H1 (cell line): ENCODE results near the gene CABP1. TPM values are rescaled to one million over a fixed set of nuclear protein-coding genes. Genes with fewer than 3 reads are reported as not detected.

Experiments used
- CTCF ChIA-PET: fragments of 300-600 bp; sonication (Branson Sonifier 250); formaldehyde crosslinking; loops from one replicate; lab custom pipeline; 2021; ENCODE audit not compliant: partially characterized antibody; lab: Charles Lee
- POLR2A ChIA-PET: fragments of 300-600 bp; sonication (Branson Sonifier 250); formaldehyde crosslinking; loops from one replicate; lab custom pipeline; 2021; ENCODE audit warnings: inconsistent platforms; ENCODE audit not compliant: partially characterized antibody; lab: Charles Lee
- DNase-seq, 2 experiments: peaks; one replicate each; pipeline versions ENCODE4 v3.0.0 to v3.0.0-alpha.2; 2010 to 2022; ENCODE audit warnings: low spot score in 2 of 2, low read depth in 1 of 2, mixed read lengths in 1 of 2
- FAIRE-seq: peaks from 2 replicates; lab custom pipeline; 2011; peaks lifted over from hg19 to GRCh38; lab: Jason Lieb, UNC
- H2AFZ ChIP-seq: 2 replicates; pipeline ENCODE4 v1.8.1; 2012; ENCODE audit warnings: low read length, inconsistent platforms
- H2AK5ac ChIP-seq: 2 replicates; pipeline ENCODE4 v1.6.1; 2013; ENCODE audit warnings: low read depth, low read length
- H2BK120ac ChIP-seq: replicated peaks from 2 replicates; pipeline ENCODE3; 2013; ENCODE audit warnings: low read depth, low read length, inconsistent platforms
- H2BK12ac ChIP-seq: 2 replicates; pipeline ENCODE4 v1.6.1; 2013; ENCODE audit warnings: low read depth, low read length
- H2BK15ac ChIP-seq: 2 replicates; pipeline ENCODE4 v1.6.1; 2013; ENCODE audit warnings: low read length
- H2BK20ac ChIP-seq: 2 replicates; pipeline ENCODE4 v1.6.1; 2013; ENCODE audit warnings: low read length
- H2BK5ac ChIP-seq: 2 replicates; pipeline ENCODE4 v1.6.1; 2013; ENCODE audit warnings: low read depth, low read length
- H3K14ac ChIP-seq: 2 replicates; pipeline ENCODE4 v1.6.1; 2013; ENCODE audit warnings: inconsistent platforms; ENCODE audit not compliant: insufficient read length
- H3K18ac ChIP-seq: 2 replicates; pipeline ENCODE4 v1.6.1; 2013; ENCODE audit warnings: low read length; ENCODE audit errors: extremely low read depth
- H3K23ac ChIP-seq: 2 replicates; pipeline ENCODE4 v1.6.1; 2013; ENCODE audit warnings: inconsistent platforms; ENCODE audit not compliant: insufficient read length
- H3K23me2 ChIP-seq: 2 replicates; pipeline ENCODE4 v1.6.1; 2013; ENCODE audit warnings: low read depth, low read length
- H3K27ac ChIP-seq: 2 replicates; pipeline ENCODE4 v1.6.1; 2011; ENCODE audit warnings: low read depth, low read length, inconsistent platforms
- H3K27me3 ChIP-seq, 4 experiments: replicated peaks in 1 of 4; 1 replicate in 1 of 4; 2 replicates in 3 of 4; pipeline versions ENCODE4 v1.6.1 to v1.8.1; 2011 to 2013; ENCODE audit warnings: low read length in 3 of 4, mild to moderate bottlenecking in 3 of 4, inconsistent platforms in 2 of 4, mixed read lengths in 2 of 4, moderate library complexity in 1 of 4; ENCODE audit not compliant: control insufficient read depth in 3 of 4, insufficient read depth in 3 of 4; ENCODE audit errors: extremely low read depth in 1 of 4
- H3K36me3 ChIP-seq, 4 experiments: 2 replicates each; pipeline versions ENCODE4 v1.6.1 to v1.8.1; 2011 to 2013; ENCODE audit warnings: mild to moderate bottlenecking in 4 of 4, low read length in 3 of 4, moderate library complexity in 2 of 4, control low read depth in 1 of 4, inconsistent platforms in 1 of 4; ENCODE audit not compliant: insufficient read depth in 4 of 4, control insufficient read depth in 2 of 4
- H3K4ac ChIP-seq: replicated peaks from 2 replicates; pipeline ENCODE3; 2013; ENCODE audit warnings: low read length, low read depth, mixed read lengths, inconsistent platforms; ENCODE audit not compliant: insufficient read length
- H3K4me1 ChIP-seq, 4 experiments: replicated peaks in 1 of 4; 1 replicate in 1 of 4; 2 replicates in 3 of 4; pipeline versions ENCODE4 v1.6.1 to v1.8.1; 2011 to 2013; ENCODE audit warnings: low read length in 3 of 4, inconsistent platforms in 2 of 4, mixed read lengths in 1 of 4; ENCODE audit not compliant: insufficient read depth in 4 of 4, control insufficient read depth in 3 of 4
- H3K4me2 ChIP-seq, 2 experiments: 2 replicates each; pipeline versions ENCODE4 v1.6.1 to v1.8.1; 2011 to 2013; ENCODE audit warnings: low read depth in 2 of 2, low read length in 2 of 2, control low read depth in 1 of 2, inconsistent platforms in 1 of 2, mild to moderate bottlenecking in 1 of 2; ENCODE audit not compliant: insufficient read depth in 1 of 2
- H3K4me3 ChIP-seq, 4 experiments: fragments of 200-600, 300-600 bp in 1 of 4; sonication (generic), shearing (Covaris generic), sonication (Bioruptor Twin) in 1 of 4; 2 replicates each; pipeline versions ENCODE4 v1.5.1 to v1.8.1; 2011 to 2016; ENCODE audit warnings: low read length in 4 of 4, low read depth in 3 of 4, control low read depth in 2 of 4, inconsistent platforms in 2 of 4, mild to moderate bottlenecking in 2 of 4, mixed read lengths in 1 of 4, moderate library complexity in 1 of 4; ENCODE audit not compliant: insufficient read depth in 2 of 4; ENCODE audit errors: extremely low read depth in 1 of 4
- H3K56ac ChIP-seq: replicated peaks from 2 replicates; pipeline ENCODE3; 2013; ENCODE audit warnings: low read depth, mild to moderate bottlenecking, mixed read lengths, low read length, inconsistent platforms; ENCODE audit not compliant: insufficient read length
- H3K79me1 ChIP-seq: 2 replicates; pipeline ENCODE4 v1.6.1; 2013; ENCODE audit warnings: low read depth, low read length, control low read depth
- H3K79me2 ChIP-seq, 2 experiments: 2 replicates each; pipeline versions ENCODE4 v1.6.1 to v1.8.1; 2012 to 2013; ENCODE audit warnings: low read length in 2 of 2, mild to moderate bottlenecking in 2 of 2, inconsistent platforms in 1 of 2; ENCODE audit not compliant: insufficient read depth in 2 of 2, control insufficient read depth in 1 of 2
- H3K9ac ChIP-seq, 4 experiments: replicated peaks in 1 of 4; 1 replicate in 1 of 4; 2 replicates in 3 of 4; pipeline versions ENCODE4 v1.6.1 to v1.8.1; 2011 to 2013; ENCODE audit warnings: low read depth in 3 of 4, low read length in 3 of 4, control low read depth in 2 of 4, mild to moderate bottlenecking in 2 of 4, moderate library complexity in 2 of 4, inconsistent platforms in 1 of 4; ENCODE audit errors: extremely low read depth in 1 of 4
- H3K9me3 ChIP-seq, 2 experiments: 2 replicates each; pipeline versions ENCODE4 v1.6.1 to v1.8.1; 2012 to 2013; ENCODE audit warnings: mild to moderate bottlenecking in 2 of 2, moderate library complexity in 2 of 2, control low read depth in 1 of 2, inconsistent platforms in 1 of 2, low read depth in 1 of 2, low read length in 1 of 2, mixed read lengths in 1 of 2; ENCODE audit not compliant: insufficient read depth in 2 of 2
- H4K20me1 ChIP-seq, 2 experiments: replicated peaks in 1 of 2; 2 replicates each; pipeline versions ENCODE3 to v1.8.1; 2011 to 2013; ENCODE audit warnings: inconsistent platforms in 2 of 2, low read length in 2 of 2, mild to moderate bottlenecking in 1 of 2; ENCODE audit not compliant: insufficient read depth in 2 of 2, control insufficient read depth in 1 of 2
- H4K5ac ChIP-seq: 2 replicates; pipeline ENCODE4 v1.6.1; 2013; ENCODE audit warnings: low read length, low read depth, mixed read lengths, inconsistent platforms; ENCODE audit not compliant: insufficient read length
- H4K8ac ChIP-seq: 2 replicates; pipeline ENCODE4 v1.8.0; 2013; ENCODE audit warnings: mild to moderate bottlenecking, moderate library complexity, low read length, inconsistent platforms; ENCODE audit not compliant: insufficient read depth; ENCODE audit errors: extremely low read depth
- H4K91ac ChIP-seq: replicated peaks from 2 replicates; pipeline ENCODE3; 2013; ENCODE audit warnings: low read length, mixed read lengths, inconsistent platforms; ENCODE audit not compliant: insufficient read length
- ATF2 ChIP-seq: IDR thresholded peaks from 2 replicates; pipeline ENCODE4 v1.6.1; 2012; ENCODE audit warnings: low read length, inconsistent platforms
- ATF3 ChIP-seq: IDR thresholded peaks from 2 replicates; pipeline ENCODE4 v1.6.1; 2011; ENCODE audit warnings: low read depth, mild to moderate bottlenecking, low read length; ENCODE audit not compliant: insufficient read depth
- BACH1 ChIP-seq: IDR thresholded peaks from 2 replicates; pipeline ENCODE4 v1.6.1; 2012; ENCODE audit warnings: low read length, improper control_type of control experiment
- HDAC2 ChIP-seq, 2 experiments: fragments of 300-600 bp in 1 of 2; sonication (generic) in 1 of 2; IDR thresholded peaks; 2 replicates each; pipeline ENCODE4 v1.6.1; 2011 to 2012; ENCODE audit warnings: low read depth in 2 of 2, low read length in 2 of 2, mild to moderate bottlenecking in 2 of 2, moderate library complexity in 2 of 2, borderline replicate concordance in 1 of 2, inconsistent platforms in 1 of 2
- RNF2 ChIP-seq: fragments of 200-900, 300-1000 bp; sonication (generic); IDR thresholded peaks from 2 replicates; pipeline ENCODE4 v1.7.1; 2016; ENCODE audit warnings: borderline replicate concordance, low read depth, mild to moderate bottlenecking, antibody characterized with exemption, low read length; ENCODE audit not compliant: poor library complexity, severe bottlenecking; ENCODE audit errors: missing control alignments
- SAP30 ChIP-seq: fragments of 300-600 bp; sonication (generic); IDR thresholded peaks from 2 replicates; pipeline ENCODE4 v1.7.1; 2012; ENCODE audit warnings: low read length, moderate library complexity, mild to moderate bottlenecking, inconsistent platforms; ENCODE audit not compliant: insufficient read depth, insufficient replicate concordance
- SIX5 ChIP-seq: IDR thresholded peaks from 2 replicates; pipeline ENCODE4 v1.6.1; 2011; ENCODE audit warnings: mild to moderate bottlenecking, low read depth, low read length
- SP1 ChIP-seq: IDR thresholded peaks from 2 replicates; pipeline ENCODE4 v1.6.1; 2011; ENCODE audit warnings: low read depth, low read length
- TAF7 ChIP-seq: optimal IDR thresholded peaks from 2 replicates; pipeline ENCODE3; 2011; ENCODE audit warnings: low read depth, mild to moderate bottlenecking, inconsistent platforms, low read length, moderate library complexity, borderline replicate concordance
- WGBS, 2 experiments: shearing (Covaris generic) in 1 of 2; methylation state at CpG; one replicate each; pipeline versions ENCODE4 v1.1.6 to v1.1.7; 2013 to 2015; ENCODE audit warnings: low lambda C conversion rate in 2 of 2, mixed read lengths in 2 of 2, inconsistent platforms in 1 of 2, low coverage in 1 of 2, missing lambda C conversion rate in 1 of 2; ENCODE audit not compliant: insufficient replicate concordance in 2 of 2, insufficient coverage in 1 of 2, insufficient read length in 1 of 2; ENCODE audit errors: extremely low coverage in 1 of 2, missing lambda C conversion rate in 1 of 2; 5-methylcytosine and 5-hydroxymethylcytosine counted together
- polyA plus RNA-seq, 7 experiments: library from polyadenylated mRNA; depleted of rRNA in 3 of 7; stranded (reverse) in 5 of 7; unstranded in 2 of 7; fragments of >200 nt in 5 of 7; fragments of 200-250 nt in 2 of 7; gene quantifications; 1 replicate in 5 of 7; 2 replicates in 1 of 7; 4 replicates in 1 of 7; pipeline versions ENCODE4 v1.2.1 to v1.2.3, GENCODE V29; 2011 to 2013; ENCODE audit warnings: missing spikeins in 2 of 7, mixed read lengths in 2 of 7
- total RNA-seq: library from RNA; stranded (reverse); fragmentation: NEBNext Ultra II Directional; extraction: Animal tissue kit (Norgen Biotek cat#: 25700); gene quantifications from 2 replicates; pipeline ENCODE4 v1.2.1, GENCODE V29; 2021

The CABP1 gene
- total and polyA plus RNA-seq, 2 of the 8 experiments (the other 6 are each of a cell fraction or from before 2014, with no cell fraction given): 3.9 to 7.4 TPM

GRCh38 chr12:120712610-120713009 lies 72.2 kb downstream of the CABP1 start:
- FAIRE-seq: no peak
- Histone ChIP-seq H3K4me1 (peaks cover 5 to 13% (median 9%) of the 10 kb centered on the region in 4 experiments; a peak in 6 of 7 replicates), H3K79me1 (peaks cover 13% of the 10 kb centered on the region), H3K79me2 (peaks cover 0 to 28% of the 10 kb centered on the region in 2 experiments; a peak in 2 of 4 replicates), H2BK15ac (no peak overlapping the region), H4K5ac (no peak overlapping the region), H3K23ac (no peak overlapping the region), H3K4me3 (no peak overlapping the region), H2BK5ac (no peak overlapping the region), H4K91ac (no peak overlapping the region), H2BK12ac (no peak overlapping the region), H2AFZ (no peak overlapping the region), H2AK5ac (no peak overlapping the region), H3K27ac (no peak overlapping the region), H3K18ac (no peak overlapping the region), H3K4me2 (no peak overlapping the region), H4K20me1 (peaks cover 2 to 6% of the 10 kb centered on the region in 2 experiments), H3K27me3 (no peaks in the 10 kb centered on the region), H3K14ac (no peak overlapping the region), H3K9ac (no peak overlapping the region), H3K9me3 (no peaks in the 10 kb centered on the region), H3K4ac (no peak overlapping the region), H2BK20ac (no peak overlapping the region), H4K8ac (no peak overlapping the region), H3K36me3 (peaks cover 16 to 43% (median 30%) of the 10 kb centered on the region in 4 experiments), H2BK120ac (no peak overlapping the region), H3K23me2 (peaks cover 5% of the 10 kb centered on the region; the same call in 1 of the 2 replicates), H3K56ac (no peak overlapping the region)
- no peak for DNase-seq
- 89% methylated on average over 6 of the region's 6 CpGs; no CpG with 5 or more reads in 1 of the 2 experiments for WGBS, 2 experiments
- TF ChIP-seq SIX5 (no peak), SP1 (no peak), TAF7 (no peak), ATF3 (no peak), SAP30 (no peak), RNF2 (no peak), BACH1 (no peak), HDAC2 (IDR thresholded peaks at IDR 0.05; ENCODE audit: borderline replicate concordance in 1 of 2, low read depth in 2 of 2, low read length in 2 of 2) (no peak), ATF2 (no peak)
- CTCF ChIA-PET: interaction anchor here (1.0 to 5.4 kb wide), 4 partner anchors 65 to 260 kb away, joined by 3 to 56 read pairs (median 5); partner anchors contain the start of gene POP5
- POLR2A ChIA-PET: interaction anchor here (1.2 to 5.4 kb wide), 4 partner anchors 13 to 132 kb away, joined by 3 to 42 read pairs (median 6); partner anchors contain the start of genes ACADS and MLEC
